PFSK-1 (cell line): ENCODE measurements around the gene AP1S2.

Experiments used
- FOXP2 ChIP-seq: optimal IDR thresholded peaks from 2 replicates; pipeline ENCODE3; 2011; ENCODE audit warnings: borderline replicate concordance, control low read depth, inconsistent platforms; ENCODE audit not compliant: insufficient read depth; ENCODE audit errors: extremely low read length, extremely low read depth
- POLR2AphosphoS5 ChIP-seq: IDR thresholded peaks from 2 replicates; pipeline ENCODE4 v1.6.1; 2012; ENCODE audit warnings: low read depth, mild to moderate bottlenecking, control low read depth, low read length, moderate library complexity
- TAF1 ChIP-seq: IDR thresholded peaks from 2 replicates; pipeline ENCODE4 v1.6.1; 2012; ENCODE audit warnings: low read length, control low read depth, borderline replicate concordance; ENCODE audit not compliant: insufficient read depth

DNA sequence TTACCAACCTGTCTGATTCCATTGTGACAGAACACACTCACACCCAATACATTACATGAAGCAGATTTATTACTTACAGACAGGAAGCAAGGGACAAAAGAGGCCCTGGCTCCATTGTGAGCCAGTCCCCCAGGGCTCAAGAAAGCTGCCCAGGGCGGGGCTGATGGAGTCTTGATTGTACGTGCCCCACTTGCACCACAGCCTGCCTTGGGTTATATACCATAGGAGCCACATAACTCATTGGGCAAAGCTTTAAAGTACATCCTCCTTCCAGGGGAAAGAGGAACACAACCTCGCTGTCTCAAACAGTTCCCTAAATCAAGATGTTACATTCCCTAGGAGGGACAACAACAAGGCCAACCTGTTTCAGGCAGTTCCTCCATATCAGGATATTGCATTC is 67.7 kb downstream of the AP1S2 start:
- no peak for TF ChIP-seq FOXP2
- TF ChIP-seq TAF1: no peak
- no peak for TF ChIP-seq POLR2AphosphoS5
